ENCODE data around the gene ADCYAP1. TPM values are rescaled to one million over a fixed set of nuclear protein-coding genes. Genes with fewer than 3 reads are reported as not detected.

ADCYAP1 gene
- total RNA-seq, 1 experiment from 2014 or later = 0.36 TPM

- no TSS peak for BruUV-seq (replicated peaks)
- peak overlapping the region; percentile 61 for H3K4me3 ChIP-seq (ENCODE audit: low read length)
- no peaks in the 10 kb centered on the region for H3K79me2 ChIP-seq (ENCODE audit: low read length)
- H3K9ac ChIP-seq (ENCODE audit: low read length) = no peak overlapping the region
- ATAC-seq (peak; percentile 64), DNase-seq (peak; percentile 18)
- H3K27me3 ChIP-seq (ENCODE audit: low read length) = peaks cover 96% of the 10 kb centered on the region
- no peaks in the 10 kb centered on the region for H4K20me1 ChIP-seq (ENCODE audit: low read length)
- POLR2A ChIA-PET (ENCODE audit: unreplicated experiment) = no interaction called here
- H2AFZ ChIP-seq (ENCODE audit: low read length) = peak overlapping the region; percentile 55
- CTCF ChIA-PET = no interaction called here
- intact Hi-C loops (cut with micrococcal nuclease) = loop anchor here (10.0 kb wide), 1 partner anchor 508 kb away; no protein-coding TSS in a partner anchor
- no peaks in the 10 kb centered on the region for H3F3A ChIP-seq (ENCODE audit: low read length, unreplicated experiment)
- no peaks in the 10 kb centered on the region for H3K36me3 ChIP-seq (ENCODE audit: low read depth, low read length)
- H3K4me2 ChIP-seq (ENCODE audit: low read length) = peak overlapping the region; percentile 80
- no peak overlapping the region for H3K27ac ChIP-seq (ENCODE audit: low read length)
- 0 out of 2 replicates have a peak, but pooled peaks cover 4% of the 10 kb centered on the region for H3K4me1 ChIP-seq (ENCODE audit: insufficient read depth, low read length)
- no peaks in the 10 kb centered on the region for H3K9me3 ChIP-seq (ENCODE audit: low read length)
- no peak for TF ChIP-seq EZH2 (IDR thresholded peaks at IDR 0.05; ENCODE audit: low read length, unreplicated experiment)
- TF ChIP-seq CTCF (conservative IDR thresholded peaks at IDR 0.05; ENCODE audit: low read depth, low read length) = no peak
- no peak for TF ChIP-seq EZH2phosphoT487 (IDR thresholded peaks at IDR 0.05; ENCODE audit: borderline replicate concordance, low read length)
- no peaks in the 10 kb centered on the region for H3K9me2 ChIP-seq (replicated peaks; ENCODE audit: low read length)
These were observed 2.6 kb downstream of the ADCYAP1 start for GRCh38 chr18:907115-907884.

GRCh38 chr18:907885-908757, 3.5 kb downstream of the ADCYAP1 start:
- peak overlapping the region; percentile 80 for H3K4me2 ChIP-seq (ENCODE audit: low read length)
- no peaks in the 10 kb centered on the region for H4K20me1 ChIP-seq (ENCODE audit: low read length)
- ATAC-seq (peak; percentile 37), DNase-seq (no peak)
- no peaks in the 10 kb centered on the region for H3K9me3 ChIP-seq (ENCODE audit: low read length)
- H2AFZ ChIP-seq (ENCODE audit: low read length) = peak overlapping the region; percentile 55
- no peaks in the 10 kb centered on the region for H3K9me2 ChIP-seq (replicated peaks; ENCODE audit: low read length)
- no peak for TF ChIP-seq CTCF (conservative IDR thresholded peaks at IDR 0.05; ENCODE audit: low read depth, low read length)
- TF ChIP-seq EZH2 (IDR thresholded peaks at IDR 0.05; ENCODE audit: low read length, unreplicated experiment) = peak; percentile 92
- peak; percentile 74; the same call in 1 of the 2 replicates for TF ChIP-seq EZH2phosphoT487 (IDR thresholded peaks at IDR 0.05; ENCODE audit: borderline replicate concordance, low read length)
- H3K27me3 ChIP-seq (ENCODE audit: low read length) = peaks cover 96% of the 10 kb centered on the region
- H3K27ac ChIP-seq (ENCODE audit: low read length) = no peak overlapping the region
- no peaks in the 10 kb centered on the region for H3F3A ChIP-seq (ENCODE audit: low read length, unreplicated experiment)
- H3K79me2 ChIP-seq (ENCODE audit: low read length) = no peaks in the 10 kb centered on the region
- BruUV-seq (replicated peaks) = no TSS peak
- no peaks in the 10 kb centered on the region for H3K36me3 ChIP-seq (ENCODE audit: low read depth, low read length)
- H3K9ac ChIP-seq (ENCODE audit: low read length) = no peak overlapping the region
- POLR2A ChIA-PET (ENCODE audit: unreplicated experiment) = no interaction called here
- peak overlapping the region; percentile 61 for H3K4me3 ChIP-seq (ENCODE audit: low read length)
- CTCF ChIA-PET = no interaction called here
- intact Hi-C loops (cut with micrococcal nuclease) = loop anchor here (10.0 kb wide), 1 partner anchor 507 kb away; no protein-coding TSS in a partner anchor
- H3K4me1 ChIP-seq (ENCODE audit: insufficient read depth, low read length) = 0 out of 2 replicates have a peak, but pooled peaks cover 4% of the 10 kb centered on the region

All from PC-3 (cell line).